Left renal cortex interstitium (tissue), 4 donors: ENCODE data around the gene DENND1A. TPM values are rescaled to one million over a fixed set of nuclear protein-coding genes. Genes with fewer than 3 reads are reported as not detected.
A peak's percentile ranks its signal among the peaks of the same experiment; 100 is the strongest.

ENCODE experiments used
- DNase-seq, 4 donors: peaks; one replicate each; pipeline ENCODE4 v3.0.0-alpha.2; 2013; ENCODE audit warnings: low read depth in 4 of 4, low spot score in 2 of 4, missing footprints in 1 of 4
- polyA plus RNA-seq, 4 donors: library from polyadenylated mRNA; unstranded; fragments of 120-200 nt; gene quantifications; one replicate each; pipeline ENCODE4 v1.2.1, GENCODE V29; 2013; ENCODE audit not compliant: insufficient read length in 4 of 4

Gene DENND1A
- polyA plus RNA-seq, 4 donors: 19.1 to 24.5 (median 22.8) TPM

DNA sequence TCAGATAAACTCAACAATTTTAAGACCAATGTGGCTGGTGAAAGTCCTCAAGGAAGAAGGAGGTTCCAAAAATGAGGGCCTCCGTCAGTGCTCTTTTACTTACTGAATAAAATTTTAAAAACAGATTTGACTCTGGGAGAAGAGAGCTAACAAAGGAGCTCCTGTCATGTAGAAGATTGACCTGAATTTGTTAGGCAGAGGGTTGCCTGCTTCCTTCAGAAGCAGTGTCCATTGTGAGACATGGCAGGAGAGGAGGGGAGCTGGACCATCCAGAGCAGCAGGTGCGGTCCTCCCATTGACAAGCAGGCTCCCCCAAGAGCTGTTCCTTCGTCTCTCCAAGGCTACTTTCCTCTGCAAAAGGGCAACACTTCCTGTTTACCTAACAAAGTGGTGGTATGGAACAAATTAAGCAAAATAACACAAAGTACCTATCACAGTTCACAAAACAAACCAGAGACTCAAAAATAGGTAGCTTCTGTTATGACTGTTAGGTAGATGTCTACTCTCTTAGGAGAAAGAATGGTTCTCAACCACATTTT is 238.1 kb downstream of the DENND1A start:
- DNase-seq: no peak

GRCh38 chr9:123689701-123690428 is 240.1 kb downstream of the DENND1A start:
- DNase-seq: no peak

DNA sequence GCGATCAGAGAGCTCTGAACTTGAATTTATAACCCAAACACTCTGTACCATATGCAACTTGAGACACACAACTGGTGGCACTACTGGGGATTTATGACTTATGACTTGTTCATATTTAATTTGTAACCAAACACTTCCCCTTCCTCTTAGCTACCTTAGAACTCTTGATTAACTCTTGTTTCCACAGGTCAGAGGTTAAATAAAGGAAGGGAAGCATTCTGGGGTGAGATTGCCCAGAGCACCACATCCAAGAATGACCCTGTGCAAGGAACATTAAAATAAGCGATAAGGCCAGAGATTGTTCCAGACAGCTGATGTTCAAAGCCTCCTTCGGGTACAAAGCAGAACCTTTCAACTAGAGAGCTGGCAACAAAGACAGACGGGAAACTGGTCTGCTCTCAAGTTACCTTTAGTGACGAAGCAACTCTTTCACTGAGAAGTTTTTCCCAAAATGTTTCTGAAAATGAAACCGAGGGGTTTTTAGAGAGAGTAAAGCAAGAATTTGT is 242.6 kb downstream of the DENND1A start:
- peak in 1 of 4 donors; percentile 59 for DNase-seq

DNA sequence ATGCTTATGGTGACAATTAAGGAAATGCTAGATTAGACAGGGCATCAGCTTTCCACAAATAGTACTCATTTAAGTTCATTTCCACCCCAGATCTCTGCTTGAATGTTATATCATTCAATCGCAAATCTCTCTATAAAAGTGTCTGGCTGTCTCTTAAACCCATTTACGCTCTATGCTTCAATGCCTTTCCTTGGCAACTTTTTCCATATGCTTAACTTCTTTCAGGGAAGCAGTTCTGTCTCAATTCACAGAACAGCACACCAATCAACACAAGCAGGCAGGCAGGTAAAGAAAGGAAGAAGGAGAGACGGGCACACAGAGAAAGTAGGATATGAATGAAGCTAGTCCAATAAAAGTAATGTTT is 243.1 kb downstream of the DENND1A start:
- DNase-seq: no peak

DNA sequence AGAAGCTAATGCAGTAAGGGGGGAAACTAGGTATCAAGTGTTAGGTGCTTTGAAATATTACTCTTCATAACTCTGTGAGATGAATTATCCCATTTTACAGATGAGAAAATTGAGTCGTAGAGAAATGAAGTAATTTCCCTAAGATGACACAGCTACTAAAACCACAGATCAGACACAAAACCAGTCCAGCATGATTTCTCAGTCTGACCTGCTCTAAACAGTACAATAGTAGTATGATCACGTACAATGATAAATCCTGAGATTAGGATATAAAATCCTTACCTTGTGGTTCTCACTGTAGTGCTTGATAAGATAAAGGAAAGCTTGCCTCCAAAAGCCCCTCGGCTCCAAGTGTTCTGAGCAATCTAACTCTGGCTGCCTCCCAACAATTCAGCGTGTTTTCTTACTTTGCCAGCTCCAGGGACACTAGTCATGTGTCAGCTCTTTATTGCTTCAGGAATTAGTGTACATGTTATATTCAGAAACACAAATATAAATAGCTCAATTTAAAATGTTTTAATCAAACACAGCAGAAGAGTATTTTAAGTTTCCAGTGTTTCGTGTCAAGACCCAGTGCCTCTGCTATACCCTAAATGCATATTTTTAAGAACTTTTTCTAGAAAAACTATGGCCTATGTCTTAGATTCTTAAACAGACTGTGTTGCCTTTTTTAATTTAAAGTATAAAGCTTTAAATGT is 243.6 kb downstream of the DENND1A start:
- no peak for DNase-seq

GRCh38 chr9:123685489-123686083 is 244.3 kb downstream of the DENND1A start:
- DNase-seq: no peak

GRCh38 chr9:123684393-123685149 is 245.4 kb downstream of the DENND1A start:
- DNase-seq: no peak

- no peak for DNase-seq
Observed at GRCh38 chr9:123682746-123683145, 247.2 kb downstream of the DENND1A start.

GRCh38 chr9:123680352-123680751 is 249.6 kb downstream of the DENND1A start:
- no peak for DNase-seq

DNA sequence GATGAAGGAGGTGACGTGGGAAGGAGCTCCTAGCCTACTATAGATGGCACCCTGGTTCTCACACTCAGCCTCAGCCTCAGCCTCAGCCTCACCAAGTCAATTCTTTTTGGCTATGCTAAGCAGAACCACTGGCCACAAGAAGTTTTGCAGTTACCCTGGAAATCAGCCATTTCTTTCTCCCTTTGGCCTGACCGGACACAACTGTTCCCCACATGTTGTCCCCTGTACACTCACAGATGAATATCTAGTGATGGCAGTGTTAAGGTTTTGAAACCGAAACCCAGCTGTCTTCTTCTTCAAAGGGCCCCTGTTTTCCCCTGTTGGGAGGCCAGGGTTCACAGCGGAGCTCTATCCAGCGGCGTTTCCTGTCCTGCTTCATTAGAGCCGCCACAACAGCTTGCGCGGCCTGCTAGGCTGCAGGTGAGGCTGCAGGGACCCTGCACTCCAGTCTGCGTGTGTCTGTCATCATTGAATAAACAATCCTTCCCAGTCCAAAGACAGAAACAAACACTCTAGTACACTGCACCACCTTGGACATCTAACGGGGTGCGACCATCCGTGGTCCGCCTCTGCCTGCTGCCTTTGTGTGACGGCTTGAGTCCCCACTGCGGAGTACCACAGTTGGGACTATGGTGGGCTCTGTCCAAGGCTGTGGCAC is 250.5 kb downstream of the DENND1A start:
- DNase-seq: no peak

DNA sequence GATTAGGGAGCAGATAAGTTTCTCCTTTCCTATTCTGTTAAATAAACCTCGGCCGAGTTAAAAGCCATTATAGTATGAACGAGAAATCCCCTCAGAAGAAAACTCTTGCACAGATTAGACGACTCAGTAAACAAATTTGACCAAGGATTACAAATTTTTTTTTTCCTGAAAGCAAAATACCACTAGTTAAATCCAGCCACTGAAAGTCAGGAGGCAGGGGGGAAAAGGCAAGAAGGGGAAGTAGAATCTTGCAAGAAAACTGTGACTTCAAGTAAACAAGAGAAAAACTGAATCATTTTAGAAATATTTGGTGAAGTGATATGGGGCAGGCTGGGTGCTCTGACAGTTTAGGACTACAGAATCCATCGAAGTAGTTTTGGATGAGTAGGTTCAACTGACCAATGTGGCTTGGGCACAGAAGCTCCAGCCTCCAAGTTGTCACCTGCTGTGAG is 251.0 kb downstream of the DENND1A start:
- DNase-seq: no peak

DNA sequence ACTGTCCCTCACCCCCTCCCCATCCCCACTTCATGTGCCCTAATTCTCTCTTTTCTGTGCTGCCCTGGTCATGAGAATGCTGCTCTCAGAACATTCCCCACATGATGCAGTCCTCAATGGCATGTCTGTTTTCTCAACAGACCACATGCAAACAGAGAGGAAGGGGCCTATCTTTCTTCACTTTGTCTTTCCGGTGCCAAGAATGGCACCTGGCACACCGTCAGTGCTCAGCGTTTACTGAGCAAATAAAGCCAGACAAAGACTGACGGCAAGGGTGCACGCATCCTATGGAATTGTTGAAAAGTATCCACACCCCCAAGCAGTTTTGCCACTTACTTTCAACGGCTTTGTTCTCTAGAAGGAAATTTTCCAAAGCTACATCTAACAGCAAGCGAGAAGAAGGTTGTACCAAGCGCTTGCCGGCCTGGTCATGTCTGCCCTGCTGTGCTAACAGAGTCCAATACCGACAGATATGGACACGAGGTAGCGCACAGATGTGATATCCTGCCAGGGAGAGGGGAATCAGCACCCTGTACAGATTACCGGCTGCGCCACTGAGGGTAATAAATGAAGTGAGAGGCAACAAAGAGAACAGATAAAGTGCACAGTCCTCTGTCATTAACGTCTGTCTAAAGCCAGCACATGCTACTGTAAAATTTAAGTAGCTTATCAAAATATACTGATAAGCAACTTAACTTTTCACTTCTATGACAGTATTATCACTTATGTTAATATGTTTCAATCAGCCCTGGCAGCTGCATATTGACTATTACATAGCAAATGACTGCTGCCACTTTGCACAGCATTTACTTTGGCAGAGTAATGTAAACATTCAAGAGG is 251.7 kb downstream of the DENND1A start:
- no peak for DNase-seq

GRCh38 chr9:123676869-123677268 is 253.1 kb downstream of the DENND1A start:
- no peak for DNase-seq

GRCh38 chr9:123669346-123669745 is 260.6 kb downstream of the DENND1A start:
- DNase-seq: peak in 2 of 4 donors; percentile 73 to 75

GRCh38 chr9:123663529-123663928 is 266.4 kb downstream of the DENND1A start:
- no peak for DNase-seq

DNA sequence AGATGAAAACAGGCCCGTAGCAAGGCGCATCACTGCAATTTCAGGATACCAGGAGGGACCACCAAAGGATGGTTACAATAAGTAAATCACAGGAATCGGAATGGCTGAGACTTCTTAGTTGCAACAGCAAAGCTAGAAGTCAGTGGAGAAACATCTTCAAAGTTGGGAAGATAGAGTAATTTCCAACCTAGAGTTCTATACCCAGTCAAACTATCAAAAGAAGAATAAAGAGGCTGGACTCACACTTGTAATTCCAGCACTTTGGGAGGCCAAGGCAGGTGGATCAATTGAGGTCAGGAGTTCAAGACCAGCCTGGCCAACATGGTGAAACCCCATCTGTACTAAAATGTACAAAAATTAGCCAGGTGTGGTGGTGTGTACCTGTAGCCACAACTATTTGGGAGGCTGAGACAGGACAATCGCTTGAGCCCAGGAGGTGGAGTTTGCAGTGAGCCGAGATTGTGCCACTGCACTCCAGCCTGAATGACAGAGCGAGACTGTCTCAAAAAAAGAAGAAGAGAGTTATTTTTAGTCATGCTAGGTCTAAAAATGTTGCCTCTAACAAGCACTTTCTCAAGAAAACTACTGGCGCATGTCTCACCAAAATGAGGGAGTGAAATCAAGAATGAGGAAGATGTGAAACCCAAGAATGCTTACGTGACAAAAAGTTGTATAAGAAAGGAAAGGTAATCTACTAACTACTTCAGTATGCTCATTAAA is 267.7 kb downstream of the DENND1A start:
- DNase-seq: no peak

- no peak for DNase-seq
Observed at GRCh38 chr9:123660691-123661466, 269.0 kb downstream of the DENND1A start.

- DNase-seq: no peak
Observed at GRCh38 chr9:123659358-123659757, 270.6 kb downstream of the DENND1A start.
